ENCODE results near the gene GALNT9.

DNA sequence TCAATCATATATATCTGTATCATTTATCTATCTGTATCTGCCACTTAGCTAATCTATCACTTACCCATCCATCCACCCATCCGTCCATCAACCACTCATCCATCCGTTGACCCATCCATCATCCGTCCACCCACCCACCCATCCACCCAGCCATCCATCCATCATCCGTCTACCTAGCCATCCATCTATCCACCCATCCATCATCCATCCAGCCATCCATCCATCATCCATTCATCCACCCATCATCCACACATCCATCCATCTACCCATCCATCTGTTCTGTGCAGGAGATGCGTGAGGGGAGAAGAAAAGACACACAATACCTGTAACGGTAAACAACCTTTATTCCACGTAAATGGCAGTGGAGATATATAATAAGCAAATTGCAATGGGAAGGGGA lies 165.0 kb downstream of the GALNT9 start:
- TF ChIP-seq EZH2 (IDR thresholded peaks at IDR 0.05; ENCODE audit: insufficient read depth, poor library complexity, severe bottlenecking) (no peak), EZH2phosphoT487 (IDR thresholded peaks at IDR 0.05; ENCODE audit: insufficient read depth, low read depth) (no peak)
